Measurements from ENCODE around the gene ATP5PD.
"Not testable (repeated sequence)": the region's sequence is repeated elsewhere in the genome, so short reads cannot be mapped to it uniquely, and the experiment has no call there.

The ATP5PD gene

DNA sequence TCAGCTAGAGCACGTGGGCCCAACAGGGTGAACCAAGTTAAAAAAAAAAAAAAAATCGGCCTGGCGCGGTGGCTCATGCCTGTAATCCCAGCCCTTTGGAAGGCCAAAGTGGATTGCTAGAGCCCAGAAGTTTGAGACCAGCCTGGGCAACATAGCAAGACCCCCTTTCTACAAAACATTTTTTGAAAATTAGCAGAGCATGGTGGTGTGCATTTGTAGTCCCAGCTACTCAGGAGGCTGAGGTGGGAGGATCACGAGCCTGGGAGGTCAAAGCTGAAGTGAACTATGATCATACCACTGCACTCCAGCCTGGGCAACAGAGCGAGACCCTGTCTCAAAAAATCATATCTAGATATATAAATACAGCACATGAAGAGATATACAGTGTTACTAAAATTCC, 40.7 kb downstream of the ATP5PD start:
- intact Hi-C loops (cut with DNase I); DNase-seq: not testable (repeated sequence)

DNA sequence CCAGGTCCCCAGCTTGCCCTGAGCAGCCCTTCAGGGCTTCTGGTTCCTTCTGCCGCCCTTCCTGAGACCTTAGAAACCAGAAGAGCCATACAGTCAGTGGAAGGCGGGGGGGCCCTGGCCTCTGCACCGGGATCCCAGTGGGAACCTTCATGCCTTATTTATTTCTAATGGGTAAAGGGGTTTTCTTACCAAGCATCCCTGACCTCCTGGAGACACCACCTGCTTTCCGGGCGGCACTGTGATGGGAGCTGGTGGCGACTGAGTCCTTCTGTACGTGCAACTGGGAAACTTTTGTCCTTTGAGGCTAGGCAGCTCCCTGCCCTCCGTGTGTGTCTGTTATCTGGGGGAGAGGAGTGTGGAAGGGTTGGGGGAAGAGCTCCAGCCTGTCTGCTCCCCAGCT, 41.5 kb downstream of the ATP5PD start:
- intact Hi-C loops (cut with DNase I): no loop called here
- no peak for DNase-seq

DNA sequence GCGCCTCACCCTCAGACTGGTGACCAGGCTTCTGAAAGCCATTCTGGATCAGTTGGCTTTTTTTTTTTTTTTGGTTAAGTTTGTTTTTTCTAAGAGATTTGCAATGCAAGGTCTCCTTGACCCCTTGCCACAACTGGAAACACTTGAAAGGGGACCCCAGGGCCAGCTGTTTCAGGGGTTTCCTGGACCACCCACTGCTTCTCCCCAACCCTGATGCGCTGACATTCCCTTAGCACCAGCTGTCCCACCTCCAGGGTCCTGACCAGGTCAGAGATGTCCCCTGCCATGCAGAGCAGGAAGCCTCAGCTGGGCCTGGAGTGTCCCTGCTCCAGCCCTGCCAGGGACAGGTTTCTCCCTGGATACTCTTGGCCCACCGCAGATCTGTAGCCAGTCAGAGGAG, 42.4 kb downstream of the ATP5PD start:
- no peak for DNase-seq

DNA sequence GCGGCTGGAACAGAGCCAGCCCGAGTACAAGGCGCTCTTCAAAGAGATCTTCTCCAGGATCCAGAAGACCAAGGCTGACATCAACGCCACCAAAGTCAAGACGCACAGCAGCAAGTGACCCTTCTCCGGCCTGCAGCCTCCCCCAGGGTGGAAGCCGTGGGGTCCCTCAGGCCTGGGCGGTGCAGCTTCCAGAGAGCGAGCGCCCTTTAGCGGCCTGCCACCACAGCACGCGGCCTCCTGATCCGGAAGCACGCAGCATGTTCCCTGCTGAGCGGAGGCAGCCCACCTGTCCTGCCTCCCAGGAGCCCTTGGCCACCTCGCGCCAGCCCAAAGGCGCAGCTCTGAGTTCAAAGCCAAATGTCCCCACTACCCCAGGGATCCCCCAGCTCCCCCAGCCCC, 42.8 kb downstream of the ATP5PD start:
- intact Hi-C loops (cut with DNase I): no loop called here
- DNase-seq: no peak

More for the DNA sequence above, 42.4 kb downstream of the ATP5PD start:
- intact Hi-C loops (cut with DNase I): no loop called here

DNA sequence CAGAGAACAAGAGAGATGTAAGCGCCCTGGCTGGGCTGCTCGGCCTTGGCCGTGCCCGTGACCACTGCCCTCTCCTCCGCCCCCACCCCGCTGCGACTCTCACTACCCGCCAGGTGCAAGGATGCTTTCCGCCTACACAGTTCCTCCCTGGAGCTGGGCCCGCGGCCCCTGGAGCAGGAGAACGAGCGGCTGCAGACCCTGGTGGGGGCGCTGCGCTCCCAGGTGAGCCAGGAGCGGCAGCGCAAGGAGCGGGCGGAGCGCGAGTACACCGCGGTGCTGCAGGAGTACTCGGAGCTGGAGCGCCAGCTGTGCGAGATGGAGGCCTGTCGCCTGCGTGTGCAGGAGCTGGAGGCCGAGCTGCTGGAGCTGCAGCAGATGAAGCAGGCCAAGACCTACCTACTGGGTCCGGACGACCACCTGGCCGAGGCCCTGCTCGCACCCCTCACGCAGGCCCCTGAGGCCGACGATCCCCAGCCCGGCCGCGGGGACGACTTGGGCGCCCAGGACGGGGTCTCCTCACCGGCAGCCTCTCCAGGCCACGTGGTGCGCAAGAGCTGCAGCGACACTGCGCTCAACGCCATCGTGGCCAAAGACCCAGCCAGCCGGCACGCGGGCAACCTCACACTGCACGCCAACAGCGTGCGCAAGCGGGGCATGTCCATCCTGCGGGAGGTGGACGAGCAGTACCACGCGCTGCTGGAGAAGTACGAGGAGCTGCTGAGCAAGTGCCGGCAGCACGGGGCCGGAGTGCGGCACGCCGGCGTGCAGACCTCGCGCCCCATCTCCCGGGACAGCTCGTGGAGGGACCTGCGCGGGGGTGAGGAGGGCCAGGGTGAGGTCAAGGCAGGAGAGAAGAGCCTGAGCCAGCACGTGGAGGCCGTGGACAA, 43.5 kb downstream of the ATP5PD start:
- no peak for DNase-seq
- intact Hi-C loops (cut with DNase I): no loop called here

DNA sequence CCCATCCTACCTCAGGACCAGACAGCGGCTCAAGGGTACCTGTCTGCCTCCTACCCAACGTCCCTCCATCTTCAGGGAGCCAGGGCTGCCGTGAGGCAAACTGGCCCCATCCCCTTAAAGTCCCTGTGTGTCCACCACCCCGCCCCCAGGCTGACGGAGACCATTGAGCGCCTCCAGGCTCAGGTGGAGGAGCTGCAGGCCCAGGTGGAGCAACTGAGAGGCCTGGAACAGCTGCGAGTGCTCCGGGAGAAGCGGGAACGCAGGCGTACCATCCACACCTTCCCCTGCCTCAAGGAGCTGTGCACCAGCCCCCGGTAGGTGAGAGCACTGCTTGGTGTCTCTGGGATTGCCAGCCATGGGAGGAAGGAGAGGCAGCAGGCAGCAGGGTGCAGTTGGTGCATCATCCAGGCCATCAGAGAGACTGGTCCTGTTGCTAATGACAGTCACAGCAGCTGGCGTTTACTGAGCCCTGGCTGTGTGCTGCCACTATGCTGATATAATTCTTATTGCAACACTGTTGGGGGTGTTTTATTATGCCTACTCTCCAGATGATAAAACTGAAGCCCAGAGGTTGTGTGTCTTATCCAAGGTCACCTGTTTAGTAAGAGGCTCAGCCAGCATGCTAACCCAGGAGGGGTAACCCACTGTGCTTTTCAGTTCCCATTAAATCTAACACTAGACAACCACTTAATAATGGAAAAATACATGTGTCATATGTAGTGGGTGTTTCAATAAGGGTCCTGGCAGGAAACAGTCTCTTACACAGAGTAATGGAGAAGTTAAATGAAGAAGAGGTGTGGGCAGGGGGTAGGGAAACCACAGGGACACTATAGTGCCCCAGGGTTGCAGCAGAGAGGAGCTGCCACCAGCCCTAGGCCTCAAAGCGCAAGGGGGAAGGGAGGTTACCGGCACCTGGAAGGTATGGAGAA, 44.6 kb downstream of the ATP5PD start:
- intact Hi-C loops (cut with DNase I): no loop called here
- no peak for DNase-seq

DNA sequence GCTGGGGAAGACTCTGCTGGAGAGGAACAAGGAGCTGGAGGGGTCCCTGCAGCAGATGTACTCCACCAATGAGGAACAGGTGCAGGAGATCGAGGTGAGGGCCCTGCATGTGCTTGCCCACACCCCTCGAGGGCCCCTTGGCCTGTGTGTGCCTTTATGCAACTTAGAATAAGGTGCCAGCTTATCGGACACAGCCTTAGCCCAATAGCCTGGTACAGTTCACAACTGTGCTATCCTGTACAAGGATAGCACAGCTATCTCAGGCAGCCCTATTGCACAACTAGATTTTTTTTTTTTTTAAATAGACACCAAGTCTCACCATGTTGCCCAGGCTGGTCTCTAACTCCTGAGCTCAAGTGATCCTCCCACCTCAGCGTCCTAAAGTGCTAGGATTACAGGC, 47.2 kb downstream of the ATP5PD start:
- DNase-seq: no peak
- intact Hi-C loops (cut with DNase I): no loop called here

DNA sequence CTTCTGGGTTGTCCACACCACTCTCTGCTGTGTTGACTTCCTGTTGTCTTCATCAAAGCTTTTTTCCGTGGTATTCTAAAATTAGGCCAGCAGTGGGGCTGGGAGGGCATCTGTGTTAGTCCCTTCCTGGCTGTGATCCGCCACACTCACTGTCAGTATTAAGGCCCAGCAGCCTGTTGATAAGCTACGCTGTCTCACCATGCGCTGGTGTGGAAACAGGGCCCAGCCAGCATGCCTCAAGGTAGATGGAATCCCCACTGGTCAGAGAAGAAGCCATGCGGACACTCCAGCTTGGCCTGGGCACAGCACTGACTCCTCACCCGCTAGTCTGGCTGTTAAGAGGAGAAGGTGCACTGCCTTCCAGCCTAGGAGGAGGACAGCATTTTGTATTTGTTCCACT, 48.0 kb downstream of the ATP5PD start:
- no peak for DNase-seq
- intact Hi-C loops (cut with DNase I): no loop called here

DNA sequence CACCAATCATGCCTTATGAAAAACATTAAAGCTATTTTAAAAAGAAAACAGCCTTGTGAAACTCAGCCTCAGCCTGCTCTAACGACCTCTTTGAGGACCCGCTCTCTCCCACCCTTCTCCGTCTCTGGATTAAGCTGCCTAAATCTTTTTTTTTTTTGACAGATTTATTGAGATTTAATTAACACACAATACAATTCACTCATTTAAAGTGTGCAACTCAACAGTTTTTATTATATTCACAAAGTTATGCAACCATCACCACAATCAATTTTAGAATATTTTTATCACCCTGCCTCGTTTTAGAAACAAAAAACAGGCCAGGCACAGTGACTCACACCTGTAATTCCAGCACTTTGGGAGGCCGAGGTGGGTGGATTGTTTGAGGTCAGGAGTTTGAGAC, 50.9 kb downstream of the ATP5PD start:
- intact Hi-C loops (cut with DNase I): no loop called here
- peak in 7 of 42 donors; percentile 26 to 67 (median 35) for DNase-seq

DNA sequence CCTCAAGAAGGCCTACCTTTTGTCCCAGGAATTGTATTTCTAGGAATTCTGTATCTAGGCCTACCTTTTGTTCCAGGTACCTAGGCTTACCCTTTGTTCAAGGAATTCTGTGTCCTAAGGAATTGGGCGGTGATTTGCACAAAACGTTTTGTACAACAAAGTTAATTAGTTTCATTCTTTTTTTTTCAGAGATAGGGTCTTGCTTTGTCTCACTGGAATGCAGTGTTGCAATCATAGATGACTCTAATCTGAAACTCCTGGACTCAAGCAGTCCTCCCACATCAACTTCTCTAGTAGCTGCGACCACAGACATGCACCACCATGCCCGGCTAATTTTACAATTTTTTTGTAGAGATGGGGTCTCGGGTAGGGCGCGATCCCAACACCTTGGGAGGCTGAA, 52.3 kb downstream of the ATP5PD start:
- DNase-seq: no peak
- intact Hi-C loops (cut with DNase I): no loop called here

DNA sequence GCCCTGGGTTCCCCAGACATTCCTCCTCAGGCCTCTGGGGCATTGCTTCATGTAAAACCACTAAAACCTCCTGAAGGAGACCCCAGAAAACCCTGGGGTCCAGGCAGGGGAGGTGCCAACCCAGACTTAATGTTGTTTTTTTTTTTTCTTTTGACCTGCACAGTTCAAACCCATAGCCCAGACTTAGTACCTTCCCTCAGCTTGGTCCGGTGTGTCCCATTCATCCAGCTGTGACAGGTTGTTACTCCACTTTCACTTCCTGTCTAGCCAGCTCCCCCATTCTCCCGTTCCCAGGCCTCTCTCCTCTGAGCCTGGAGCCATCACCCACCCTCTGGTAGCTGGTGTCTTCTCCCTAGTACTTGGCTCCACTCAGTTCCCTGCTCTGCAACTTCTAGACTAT, 54.5 kb downstream of the ATP5PD start:
- DNase-seq: no peak
- intact Hi-C loops (cut with DNase I): no loop called here

DNA sequence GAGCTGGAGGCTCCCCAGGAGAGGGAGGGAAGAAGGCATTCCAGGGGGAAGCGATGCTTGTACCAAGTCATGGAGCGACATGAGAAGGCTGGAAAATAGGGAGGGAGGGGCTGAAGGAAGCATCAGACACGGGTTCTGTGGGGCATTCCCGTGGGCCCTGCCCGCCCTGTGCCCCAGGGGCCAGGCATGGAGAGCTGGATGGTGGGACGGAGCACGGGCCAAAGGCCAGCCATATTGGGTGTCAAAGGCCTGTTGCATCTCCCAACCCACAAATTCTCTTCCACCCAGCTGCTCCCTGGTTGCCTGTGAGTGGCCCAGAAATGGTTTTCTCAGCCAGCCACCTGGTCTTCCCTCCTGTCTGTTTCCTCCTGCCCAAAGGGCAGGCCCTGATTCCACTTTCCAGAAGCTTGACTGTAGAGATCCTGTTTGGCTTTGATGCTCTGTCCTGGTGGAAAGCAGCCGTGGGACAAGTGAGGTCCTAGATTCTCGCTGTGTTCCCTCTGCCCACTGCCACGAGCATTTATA, 56.1 kb downstream of the ATP5PD start:
- no peak for DNase-seq

More for the DNA sequence above, 56.1 kb downstream of the ATP5PD start:
- intact Hi-C loops (cut with DNase I): no loop called here

All from head of caudate nucleus (tissue), 42 donors.